D721Med (cell line): ENCODE data around the gene SH2D5.
"Not testable (repeated sequence)": the region's sequence is repeated elsewhere in the genome, so short reads cannot be mapped to it uniquely, and the experiment has no call there.

ENCODE experiments used
- DNase-seq: peaks from one replicate; pipeline ENCODE4 v3.0.0; 2011; ENCODE audit warnings: low spot score; ENCODE audit not compliant: insufficient read length
- FAIRE-seq: peaks from 2 replicates; lab custom pipeline; 2011; peaks lifted over from hg19 to GRCh38; lab: Jason Lieb, UNC
- CTCF ChIP-seq: IDR thresholded peaks from 2 replicates; pipeline ENCODE4 v1.5.1; 2012; ENCODE audit warnings: mild to moderate bottlenecking, control low read depth; ENCODE audit not compliant: insufficient read depth; ENCODE audit errors: missing control alignments

SH2D5 gene

DNA sequence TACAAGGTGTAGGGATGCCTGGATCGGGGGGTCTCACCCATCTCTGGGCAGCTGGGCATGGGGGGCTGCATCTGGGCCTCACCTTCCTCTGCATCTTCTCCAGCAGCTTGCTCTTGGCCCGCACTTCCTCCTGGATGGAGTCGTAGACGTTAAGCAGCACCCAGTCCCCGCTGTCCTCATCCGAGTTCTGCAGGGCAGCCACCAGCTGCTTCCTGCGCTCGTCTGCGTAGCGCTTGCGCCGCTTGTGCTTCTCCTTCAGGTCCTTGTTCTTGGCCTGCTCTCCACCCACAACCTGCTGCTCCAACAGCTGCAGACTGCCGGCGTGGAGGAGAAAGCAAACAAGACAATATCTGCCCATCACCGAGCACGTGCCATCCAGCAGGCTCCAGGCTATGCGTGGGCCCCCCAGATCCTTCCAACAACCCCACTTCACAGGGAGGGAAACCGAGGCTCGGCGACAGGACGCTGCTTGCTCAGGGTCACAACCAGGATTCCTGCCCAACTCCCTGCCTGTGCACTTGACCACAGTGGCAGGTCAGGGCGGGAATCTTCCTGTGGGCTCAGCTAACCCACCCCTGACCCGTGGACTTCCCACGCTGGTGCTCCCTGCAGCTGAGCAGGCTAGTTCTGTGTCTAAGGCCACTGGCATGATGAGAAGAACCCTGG, 49.8 kb downstream of the SH2D5 start:
- DNase-seq: no peak
- TF ChIP-seq CTCF: no peak
- no peak for FAIRE-seq

DNA sequence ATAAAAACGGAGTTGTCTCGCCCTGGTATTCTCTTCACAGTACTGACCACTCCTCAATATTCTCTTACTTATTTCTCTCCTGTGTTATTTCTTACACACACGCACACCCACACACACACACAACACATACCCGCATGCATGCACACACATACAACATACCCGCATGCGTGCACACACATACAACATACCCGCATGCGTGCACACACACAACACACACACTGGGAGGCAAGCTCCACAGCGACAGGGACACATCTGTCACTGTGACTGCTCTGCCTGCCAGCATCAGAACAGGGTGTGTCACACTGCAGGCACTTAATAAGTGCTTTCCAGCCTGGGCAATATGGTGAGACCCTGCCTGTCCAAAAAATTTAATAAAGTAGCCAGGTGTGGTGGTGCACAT, 50.5 kb downstream of the SH2D5 start:
- DNase-seq (no peak), FAIRE-seq (no peak)
- no peak for TF ChIP-seq CTCF

DNA sequence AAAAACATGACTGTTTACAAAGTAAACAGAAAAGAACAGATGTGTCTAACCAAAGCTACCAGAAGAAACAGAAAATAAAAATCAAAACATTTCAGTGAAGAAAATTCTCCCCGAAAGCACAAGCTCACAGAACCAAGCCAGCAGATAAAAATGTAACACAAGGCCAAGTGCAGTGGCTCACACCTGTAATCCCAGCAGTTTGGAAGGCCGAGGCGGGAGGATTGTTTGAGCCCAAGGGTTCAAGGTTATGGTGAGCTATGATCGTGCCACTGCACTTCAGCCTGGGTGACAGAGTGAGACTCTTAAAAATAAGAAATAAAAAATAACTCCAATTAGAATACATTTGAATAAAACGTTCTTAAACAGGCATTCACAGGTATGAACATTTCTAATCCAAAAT, 52.2 kb downstream of the SH2D5 start:
- FAIRE-seq (no peak), DNase-seq (no peak)
- no peak for TF ChIP-seq CTCF

DNA sequence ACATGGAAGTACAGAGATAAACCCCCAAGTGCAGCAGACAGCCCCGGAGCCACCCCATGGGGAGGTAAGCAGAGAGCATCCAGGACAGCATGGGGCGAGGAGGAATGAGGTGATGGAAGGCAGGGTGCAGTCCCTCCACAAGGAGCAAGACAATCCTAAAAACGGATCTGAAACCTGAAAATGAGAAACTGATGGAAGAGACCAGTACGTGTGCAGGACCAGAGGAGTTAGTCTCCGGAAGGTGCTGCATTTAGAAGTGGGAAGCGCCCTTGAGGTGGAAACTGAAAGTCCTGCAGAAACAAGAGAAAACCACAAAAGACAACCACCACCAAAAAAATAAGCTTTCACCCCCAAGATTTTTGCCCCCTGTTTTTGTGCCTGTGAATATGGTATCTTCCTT, 53.9 kb downstream of the SH2D5 start:
- TF ChIP-seq CTCF: no peak
- no peak for DNase-seq
- no peak for FAIRE-seq

DNA sequence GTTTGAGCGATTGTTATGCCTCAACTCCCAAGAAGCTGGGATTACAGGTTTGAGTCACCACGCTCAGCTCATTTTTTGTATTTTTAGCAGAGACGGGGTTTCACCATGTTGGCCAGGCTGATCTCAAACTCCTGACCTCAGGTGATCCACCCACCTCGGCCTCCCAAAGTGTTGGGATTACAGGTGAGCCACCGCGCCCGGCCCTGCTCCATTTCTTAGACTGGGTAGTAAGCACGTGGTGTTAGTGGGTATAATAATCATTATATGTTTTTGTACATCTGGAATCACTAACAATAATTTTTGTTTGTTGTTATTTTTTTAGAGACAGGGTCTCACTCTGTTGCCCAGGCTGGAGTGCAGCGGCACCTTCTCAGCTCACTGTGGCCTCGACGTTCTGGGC, 58.9 kb downstream of the SH2D5 start:
- not testable (repeated sequence) for FAIRE-seq, DNase-seq

GRCh38 chr1:20672265-20672632, 60.3 kb downstream of the SH2D5 start:
- no peak for TF ChIP-seq CTCF
- DNase-seq (no peak), FAIRE-seq (no peak)

GRCh38 chr1:20670936-20671335, 61.6 kb downstream of the SH2D5 start:
- DNase-seq (no peak), FAIRE-seq (no peak)
- no peak for TF ChIP-seq CTCF
